ENCODE measurements around the gene PBXIP1. TPM values are rescaled to one million over a fixed set of nuclear protein-coding genes. Genes with fewer than 3 reads are reported as not detected.

PBXIP1 gene
- polyA plus RNA-seq, 3 donors, result 23.1 to 31.7 (median 24.0) TPM

DNA sequence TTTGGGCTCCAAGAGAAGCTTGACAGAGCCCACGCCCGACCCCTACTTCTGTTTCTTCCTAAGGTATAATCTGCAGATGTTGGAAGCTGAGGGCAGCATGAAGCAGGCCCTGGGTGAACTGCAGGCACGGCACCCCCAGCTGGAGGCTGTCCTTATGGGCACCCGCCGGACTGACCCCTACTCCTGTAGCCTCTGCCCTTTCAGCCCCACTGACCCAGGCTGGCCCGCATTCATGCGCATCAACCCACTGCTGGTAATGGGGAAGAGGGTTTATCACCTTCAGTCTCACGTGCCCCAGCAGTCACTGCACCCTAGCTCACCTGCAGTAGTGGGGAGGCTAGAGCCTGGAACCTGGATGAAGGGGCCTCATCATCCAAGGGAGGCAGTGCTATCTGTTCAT is 34.4 kb upstream of the PBXIP1 start:
- H3K4me3 Mint-ChIP-seq, result no peak overlapping the region
- H3K36me3 Mint-ChIP-seq, result peaks cover 31 to 49% of the 10 kb centered on the region in 2 donors
- peaks cover 30 to 38% of the 10 kb centered on the region in 2 donors for H3K36me3 ChIP-seq (replicated peaks in 1 of 2; ENCODE audit: control insufficient read depth in 1 of 2, insufficient read depth in 2 of 2, low read length in 2 of 2)
- no peak overlapping the region for H3K27ac Mint-ChIP-seq
- peaks cover 37% of the 10 kb centered on the region for H3K4me1 Mint-ChIP-seq
- H3K9me3 Mint-ChIP-seq, result peaks cover 0 to 2% (median 0%) of the 10 kb centered on the region in 7 donors
- DNase-seq, result no peak
- peaks cover 10 to 12% of the 10 kb centered on the region in 2 donors for H3K4me1 ChIP-seq (ENCODE audit: control insufficient read depth in 1 of 2, insufficient read depth in 2 of 2, low read length in 2 of 2)
- intact Hi-C loops (cut with micrococcal nuclease), result no loop called here
- H3K27me3 ChIP-seq (ENCODE audit: control insufficient read depth in 2 of 2, insufficient read depth in 2 of 2, low read length in 2 of 2), result no peaks in the 10 kb centered on the region
- no peak overlapping the region for H3K4me2 ChIP-seq (replicated peaks; ENCODE audit: extremely low read depth, low read length, poor library complexity, severe bottlenecking)
- H3K79me2 ChIP-seq (ENCODE audit: insufficient read depth, low read length), result peaks cover 34% of the 10 kb centered on the region
- H3K9me3 ChIP-seq (replicated peaks in 1 of 2; ENCODE audit: control insufficient read depth in 1 of 2, insufficient read depth in 1 of 2, low read length in 2 of 2), result no peaks in the 10 kb centered on the region
- H4K20me1 ChIP-seq (ENCODE audit: insufficient read depth, low read length), result peaks cover 29% of the 10 kb centered on the region
- WGBS (ENCODE audit: insufficient coverage), result no CpG with 5 or more reads among the region's 8 CpGs
- peaks cover 0 to 2% (median 2%) of the 10 kb centered on the region in 3 donors for H3K27me3 Mint-ChIP-seq (ENCODE audit: low read depth in 3 of 3)
- no peak overlapping the region for H2AFZ ChIP-seq (ENCODE audit: insufficient read depth, low read depth, low read length, poor library complexity, severe bottlenecking)
- H3K9ac ChIP-seq (ENCODE audit: insufficient read depth, low read length, poor library complexity, severe bottlenecking), result no peak overlapping the region
- no peak overlapping the region for H3K27ac ChIP-seq (ENCODE audit: low read depth in 1 of 2, low read length in 2 of 2)
- TF ChIP-seq CTCF (IDR thresholded peaks at IDR 0.05), result no peak
- no peak overlapping the region for H3K4me3 ChIP-seq (replicated peaks in 1 of 3; ENCODE audit: low read depth in 2 of 3, low read length in 3 of 3)

DNA sequence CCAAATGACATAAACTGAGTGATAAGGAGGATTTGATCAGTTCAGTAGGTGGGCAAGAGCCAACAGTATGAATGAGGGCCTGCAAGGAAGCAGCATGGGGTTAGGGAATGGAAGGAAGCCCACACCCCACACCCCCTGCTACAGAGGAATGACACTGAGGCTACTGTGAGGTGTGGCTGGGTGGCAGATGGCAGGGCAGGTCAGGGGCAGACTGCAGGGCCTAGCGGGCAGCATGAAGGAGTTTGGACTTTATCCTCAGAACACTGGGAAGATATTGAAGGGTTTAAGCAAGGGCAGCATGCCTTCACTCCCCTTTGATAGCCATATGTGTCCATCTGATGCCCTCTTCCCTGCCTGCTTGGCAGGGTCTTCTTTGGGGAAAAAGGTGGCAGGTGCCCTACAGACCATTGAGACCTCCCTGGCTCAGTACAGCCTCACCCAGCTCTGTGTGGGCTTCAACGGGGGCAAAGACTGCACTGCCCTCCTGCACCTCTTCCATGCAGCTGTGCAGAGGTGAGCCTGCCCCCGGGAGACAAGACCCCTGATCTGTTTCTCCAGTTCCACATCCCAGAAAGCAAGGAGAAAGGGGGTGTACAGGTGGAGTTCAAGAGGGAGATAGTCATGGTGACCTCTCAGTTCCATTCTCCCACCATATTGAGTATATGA is 33.4 kb upstream of the PBXIP1 start:
- H3K4me3 ChIP-seq (replicated peaks in 1 of 3; ENCODE audit: low read depth in 2 of 3, low read length in 3 of 3), result no peak overlapping the region
- peaks cover 30 to 38% of the 10 kb centered on the region in 2 donors for H3K36me3 ChIP-seq (replicated peaks in 1 of 2; ENCODE audit: control insufficient read depth in 1 of 2, insufficient read depth in 2 of 2, low read length in 2 of 2)
- intact Hi-C loops (cut with micrococcal nuclease), result no loop called here
- Mint-ChIP-seq H3K27me3 (ENCODE audit: low read depth in 3 of 3) (peaks cover 0 to 2% (median 0%) of the 10 kb centered on the region in 3 donors), H3K27ac (peak overlapping the region in 1 of 7 donors; percentile 70), H3K4me1 (peaks cover 28% of the 10 kb centered on the region), H3K36me3 (peaks cover 31 to 49% of the 10 kb centered on the region in 2 donors), H3K9me3 (peaks cover 0 to 2% (median 0%) of the 10 kb centered on the region in 7 donors), H3K4me3 (no peak overlapping the region)
- peaks cover 29% of the 10 kb centered on the region for H4K20me1 ChIP-seq (ENCODE audit: insufficient read depth, low read length)
- no peaks in the 10 kb centered on the region for H3K27me3 ChIP-seq (ENCODE audit: control insufficient read depth in 2 of 2, insufficient read depth in 2 of 2, low read length in 2 of 2)
- TF ChIP-seq CTCF (IDR thresholded peaks at IDR 0.05), result no peak
- no peak overlapping the region for H3K9ac ChIP-seq (ENCODE audit: insufficient read depth, low read length, poor library complexity, severe bottlenecking)
- H3K79me2 ChIP-seq (ENCODE audit: insufficient read depth, low read length), result peaks cover 44% of the 10 kb centered on the region
- peak overlapping the region in 1 of 2 donors; percentile 23 for H3K27ac ChIP-seq (ENCODE audit: low read depth in 1 of 2, low read length in 2 of 2)
- peaks cover 3 to 10% of the 10 kb centered on the region in 2 donors for H3K4me1 ChIP-seq (ENCODE audit: control insufficient read depth in 1 of 2, insufficient read depth in 2 of 2, low read length in 2 of 2)
- no peaks in the 10 kb centered on the region for H3K9me3 ChIP-seq (replicated peaks in 1 of 2; ENCODE audit: control insufficient read depth in 1 of 2, insufficient read depth in 1 of 2, low read length in 2 of 2)
- H2AFZ ChIP-seq (ENCODE audit: insufficient read depth, low read depth, low read length, poor library complexity, severe bottlenecking), result no peak overlapping the region
- H3K4me2 ChIP-seq (replicated peaks; ENCODE audit: extremely low read depth, low read length, poor library complexity, severe bottlenecking), result no peak overlapping the region
- 80% methylated on average over 1 of the region's 3 CpGs for WGBS (ENCODE audit: insufficient coverage)
- no peak for DNase-seq
